KMS-11 (cell line): Measurements from ENCODE around the gene SLC7A1.

ENCODE experiments used
- H2AFZ ChIP-seq: fragments of 200-600 bp; sonication (generic); 2 replicates; pipeline ENCODE4 v1.6.1; 2016; ENCODE audit warnings: antibody characterized with exemption, mixed run types, low read depth
- H3K27ac ChIP-seq: fragments of 200-600 bp; sonication (generic); 2 replicates; pipeline ENCODE4 v1.6.1; 2016; ENCODE audit warnings: mild to moderate bottlenecking, mixed run types
- H3K27me3 ChIP-seq: fragments of 200-600 bp; sonication (generic); 2 replicates; pipeline ENCODE4 v1.6.1; 2017; ENCODE audit warnings: mild to moderate bottlenecking, low read depth, mixed run types, moderate library complexity; ENCODE audit not compliant: insufficient read depth
- H3K36me3 ChIP-seq: fragments of 200-600 bp; sonication (generic); 2 replicates; pipeline ENCODE4 v1.6.1; 2017; ENCODE audit warnings: mild to moderate bottlenecking, mixed run types; ENCODE audit not compliant: insufficient read depth
- H3K4me1 ChIP-seq: fragments of 200-600 bp; sonication (generic); 2 replicates; pipeline ENCODE4 v1.6.1; 2016; ENCODE audit warnings: mild to moderate bottlenecking, low read depth, mixed run types; ENCODE audit not compliant: poor library complexity, severe bottlenecking
- H3K4me2 ChIP-seq: fragments of 200-600 bp; sonication (generic); 2 replicates; pipeline ENCODE4 v1.7.0; 2016; ENCODE audit warnings: mild to moderate bottlenecking, mixed run types
- H3K4me3 ChIP-seq: fragments of 200-600 bp; sonication (generic); IDR thresholded peaks from 2 replicates; pipeline ENCODE4 v1.6.1; 2017; ENCODE audit warnings: low read depth, low read length, mixed read lengths; ENCODE audit not compliant: insufficient read depth
- H3K79me2 ChIP-seq: fragments of 200-600 bp; sonication (generic); 2 replicates; pipeline ENCODE4 v1.6.1; 2016; ENCODE audit warnings: low read depth, mixed run types; ENCODE audit not compliant: insufficient read depth
- H3K9ac ChIP-seq: fragments of 200-600 bp; sonication (generic); 2 replicates; pipeline ENCODE4 v1.6.1; 2016; ENCODE audit warnings: mild to moderate bottlenecking, mixed run types
- H4K20me1 ChIP-seq: fragments of 200-600 bp; sonication (generic); 2 replicates; pipeline ENCODE4 v1.6.1; 2016; ENCODE audit warnings: mild to moderate bottlenecking, mixed run types; ENCODE audit not compliant: insufficient read depth
- CTCF ChIP-seq: fragments of 200-600 bp; sonication (generic); conservative IDR thresholded peaks from 2 replicates; pipeline ENCODE4 v1.6.1; 2017; ENCODE audit warnings: low read depth, mild to moderate bottlenecking, antibody characterized with exemption, low read length, moderate library complexity, mixed read lengths

The SLC7A1 gene

GRCh38 chr13:29569253-29570050 is 26.0 kb downstream of the SLC7A1 start:
- no peak overlapping the region for H3K4me3 ChIP-seq
- peaks cover 90% of the 10 kb centered on the region; the same call in 1 of the 2 replicates for H3K79me2 ChIP-seq
- no peak overlapping the region for H3K27ac ChIP-seq
- no peaks in the 10 kb centered on the region for H3K36me3 ChIP-seq
- H3K27me3 ChIP-seq = no peaks in the 10 kb centered on the region
- no peak overlapping the region for H3K4me2 ChIP-seq
- H3K9ac ChIP-seq = no peak overlapping the region
- H2AFZ ChIP-seq = no peak overlapping the region
- no peaks in the 10 kb centered on the region; the same call in 1 of the 2 replicates for H4K20me1 ChIP-seq
- H3K4me1 ChIP-seq = no peaks in the 10 kb centered on the region
- no peak for TF ChIP-seq CTCF

DNA sequence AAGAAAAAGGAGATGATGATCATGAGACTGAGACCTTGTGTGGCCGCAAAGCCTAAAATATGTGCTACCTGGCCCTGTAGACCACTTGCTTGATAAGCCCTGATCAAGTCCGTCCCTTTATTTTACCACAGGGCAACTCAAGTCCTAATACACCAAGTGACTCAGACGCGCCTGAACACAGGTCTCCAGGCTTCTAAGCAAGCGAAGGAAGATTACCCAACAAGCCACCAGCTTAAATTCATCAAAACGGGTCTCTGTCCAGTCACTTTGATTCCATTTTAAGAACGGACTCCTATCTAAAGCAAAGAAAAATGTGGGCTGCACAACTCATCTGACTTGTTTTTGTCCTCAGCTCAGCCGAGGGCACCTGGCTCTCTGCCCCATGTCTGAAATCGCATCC is 26.8 kb downstream of the SLC7A1 start:
- Histone ChIP-seq H3K4me3 (no peak overlapping the region), H3K9ac (no peak overlapping the region), H3K4me2 (no peak overlapping the region), H3K79me2 (peaks cover 90% of the 10 kb centered on the region; the same call in 1 of the 2 replicates), H3K27me3 (no peaks in the 10 kb centered on the region), H2AFZ (no peak overlapping the region), H3K36me3 (no peaks in the 10 kb centered on the region), H4K20me1 (no peaks in the 10 kb centered on the region; the same call in 1 of the 2 replicates), H3K4me1 (no peaks in the 10 kb centered on the region), H3K27ac (no peak overlapping the region)
- TF ChIP-seq CTCF = no peak

DNA sequence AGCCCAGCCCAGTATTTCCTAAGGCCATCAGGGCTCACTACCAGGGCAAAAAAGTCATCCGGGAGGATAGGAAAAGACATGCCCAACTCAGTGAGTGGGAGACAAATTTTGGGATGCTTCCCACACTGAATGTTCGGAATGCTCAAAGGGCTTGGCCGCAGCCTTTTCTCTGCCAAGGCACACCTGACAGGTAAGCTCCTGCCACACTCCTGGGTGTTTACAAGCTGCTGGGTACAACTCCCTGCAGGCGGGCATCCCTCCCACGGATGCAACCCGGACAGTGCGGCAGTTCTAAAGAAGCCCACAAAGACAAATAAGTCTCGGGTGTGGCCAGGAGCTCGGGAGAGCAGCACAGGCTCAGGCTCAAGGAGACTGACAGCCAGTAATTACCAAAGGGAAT is 28.1 kb downstream of the SLC7A1 start:
- Histone ChIP-seq H3K27ac (no peak overlapping the region), H3K36me3 (no peaks in the 10 kb centered on the region), H4K20me1 (no peaks in the 10 kb centered on the region; the same call in 1 of the 2 replicates), H3K79me2 (peaks cover 90% of the 10 kb centered on the region; the same call in 1 of the 2 replicates), H3K9ac (no peak overlapping the region), H3K4me1 (no peaks in the 10 kb centered on the region), H3K4me3 (no peak overlapping the region), H3K27me3 (no peaks in the 10 kb centered on the region), H2AFZ (no peak overlapping the region), H3K4me2 (no peak overlapping the region)
- no peak for TF ChIP-seq CTCF

- no peaks in the 10 kb centered on the region for H3K4me1 ChIP-seq
These were observed 29.3 kb downstream of the SLC7A1 start for GRCh38 chr13:29566206-29566605.

More at GRCh38 chr13:29566206-29566605, 29.3 kb downstream of the SLC7A1 start:
- Histone ChIP-seq H3K4me2 (no peak overlapping the region), H3K9ac (no peak overlapping the region), H3K27me3 (no peaks in the 10 kb centered on the region), H3K4me3 (no peak overlapping the region), H4K20me1 (no peaks in the 10 kb centered on the region), H3K27ac (no peak overlapping the region), H3K79me2 (peaks cover 90% of the 10 kb centered on the region), H2AFZ (no peak overlapping the region), H3K36me3 (no peaks in the 10 kb centered on the region)
- TF ChIP-seq CTCF = no peak
